T-helper 9 cell (primary cell): ENCODE measurements around the gene PCGF3.
"Not testable (repeated sequence)": the region's sequence is repeated elsewhere in the genome, so short reads cannot be mapped to it uniquely, and the experiment has no call there.

Source experiments
- DNase-seq: peaks from one replicate; pipeline ENCODE4 v3.0.0-alpha.2; 2020

The PCGF3 gene

GRCh38 chr4:683982-684622 is 21.5 kb upstream of the PCGF3 start:
- no peak for DNase-seq

- no peak for DNase-seq
These were observed 20.9 kb upstream of the PCGF3 start for GRCh38 chr4:684623-685327.

- DNase-seq = no peak
These were observed 19.8 kb upstream of the PCGF3 start for GRCh38 chr4:685679-686412.

GRCh38 chr4:686413-687040 is 19.1 kb upstream of the PCGF3 start:
- DNase-seq = no peak

GRCh38 chr4:687048-687970 is 18.3 kb upstream of the PCGF3 start:
- DNase-seq = no peak

- no peak for DNase-seq
These were observed 17.4 kb upstream of the PCGF3 start for GRCh38 chr4:687971-688853.

GRCh38 chr4:688854-689681 is 16.6 kb upstream of the PCGF3 start, which contains the start of gene SLC49A3:
SLC49A3 (minus strand) TSS chr4:689151; CDS start chr4:689127, 24 bp downstream.
- no peak for DNase-seq

- no peak for DNase-seq
These were observed 15.9 kb upstream of the PCGF3 start for GRCh38 chr4:689723-690122.

- DNase-seq = no peak
These were observed 12.7 kb upstream of the PCGF3 start for GRCh38 chr4:692771-693554.

GRCh38 chr4:694341-694940 is 11.2 kb upstream of the PCGF3 start:
- DNase-seq = not testable (repeated sequence)

- no peak for DNase-seq
These were observed 5.6 kb upstream of the PCGF3 start for GRCh38 chr4:699816-700580.

- DNase-seq = no peak
These were observed 4.9 kb upstream of the PCGF3 start for GRCh38 chr4:700587-701264.

GRCh38 chr4:702618-703048 is 3.0 kb upstream of the PCGF3 start:
- DNase-seq = no peak

- no peak for DNase-seq
These were observed 2.1 kb upstream of the PCGF3 start for GRCh38 chr4:703336-704197.

GRCh38 chr4:704198-704891 is 1.3 kb upstream of the PCGF3 start:
- DNase-seq = no peak

GRCh38 chr4:704971-705277 is 708 bp upstream of the PCGF3 start:
- DNase-seq = no peak
